Chondrocyte (in vitro differentiated cells): ENCODE data around the gene GANC. TPM values are rescaled to one million over a fixed set of nuclear protein-coding genes. Genes with fewer than 3 reads are reported as not detected.
"Not testable (repeated sequence)": the region's sequence is repeated elsewhere in the genome, so short reads cannot be mapped to it uniquely, and the experiment has no call there.

ENCODE experiments used
- DNase-seq: peaks from one replicate; pipeline ENCODE4 v3.0.0; 2021; ENCODE audit warnings: mixed read lengths, low spot score
- H3K27ac Mint-ChIP-seq: one replicate; pipeline ENCODE4 v1.8.0; 2021; ENCODE audit warnings: mild to moderate bottlenecking, moderate library complexity, mixed read lengths; ENCODE audit not compliant: unreplicated experiment
- H3K27me3 Mint-ChIP-seq: 2 replicates; pipeline ENCODE4 v1.8.0; 2021; ENCODE audit warnings: low read depth, mixed read lengths
- H3K36me3 Mint-ChIP-seq: 2 replicates; pipeline ENCODE4 v1.8.0; 2021; ENCODE audit warnings: low read depth, mixed read lengths
- H3K4me1 Mint-ChIP-seq: 2 replicates; pipeline ENCODE4 v1.8.0; 2021; ENCODE audit warnings: low read depth, mild to moderate bottlenecking, mixed read lengths
- H3K4me3 Mint-ChIP-seq: one replicate; pipeline ENCODE4 v1.8.0; 2021; ENCODE audit warnings: mild to moderate bottlenecking, moderate library complexity, mixed read lengths; ENCODE audit not compliant: unreplicated experiment
- H3K9me3 Mint-ChIP-seq: 2 replicates; pipeline ENCODE4 v1.8.0; 2021; ENCODE audit warnings: low read depth, mixed read lengths
- CTCF ChIP-seq: fragments of 200-600 bp; sonication (generic); IDR thresholded peaks from 2 replicates; pipeline ENCODE4 v1.5.0; 2021; ENCODE audit warnings: antibody characterized with exemption, mild to moderate bottlenecking, moderate library complexity
- total RNA-seq: library from RNA; stranded (reverse); gene quantifications from 3 replicates; pipeline ENCODE4 v1.2.1, GENCODE V29; 2021

GANC gene
- total RNA-seq, 1 donor from 2014 or later = 20.7 TPM

GRCh38 chr15:42287931-42288330, 14.9 kb downstream of the GANC start:
- Mint-ChIP-seq H3K4me1 (no peaks in the 10 kb centered on the region), H3K9me3 (no peaks in the 10 kb centered on the region), H3K27me3 (no peaks in the 10 kb centered on the region), H3K4me3 (no peak overlapping the region), H3K27ac (no peak overlapping the region), H3K36me3 (peaks cover 8% of the 10 kb centered on the region)
- no peak for TF ChIP-seq CTCF
- DNase-seq = no peak

GRCh38 chr15:42289166-42289565, 16.2 kb downstream of the GANC start:
- no peaks in the 10 kb centered on the region for H3K27me3 Mint-ChIP-seq
- no peak for TF ChIP-seq CTCF

GRCh38 chr15:42301004-42301403, 28.0 kb downstream of the GANC start:
- H3K36me3 Mint-ChIP-seq = peaks cover 28% of the 10 kb centered on the region
- not testable (repeated sequence) for H3K27ac Mint-ChIP-seq, H3K27me3 Mint-ChIP-seq, H3K4me1 Mint-ChIP-seq, H3K4me3 Mint-ChIP-seq, DNase-seq
- H3K9me3 Mint-ChIP-seq = peaks cover 39% of the 10 kb centered on the region

More at GRCh38 chr15:42289166-42289565, 16.2 kb downstream of the GANC start:
- no peak for DNase-seq
- Mint-ChIP-seq H3K36me3 (peaks cover 8% of the 10 kb centered on the region), H3K27ac (no peak overlapping the region), H3K4me3 (no peak overlapping the region), H3K9me3 (no peaks in the 10 kb centered on the region), H3K4me1 (no peaks in the 10 kb centered on the region)

- H3K27ac Mint-ChIP-seq = no peak overlapping the region
- no peak for DNase-seq
- H3K9me3 Mint-ChIP-seq = peaks cover 28% of the 10 kb centered on the region
- TF ChIP-seq CTCF = no peak
- H3K4me1 Mint-ChIP-seq = no peaks in the 10 kb centered on the region
- peaks cover 19% of the 10 kb centered on the region for H3K36me3 Mint-ChIP-seq
- no peak overlapping the region for H3K4me3 Mint-ChIP-seq
- H3K27me3 Mint-ChIP-seq = no peaks in the 10 kb centered on the region
Measured at GRCh38 chr15:42306681-42307080, 33.7 kb downstream of the GANC start.

GRCh38 chr15:42313463-42313862, 40.5 kb downstream of the GANC start:
- H3K4me1 Mint-ChIP-seq = no peaks in the 10 kb centered on the region
- DNase-seq = no peak
- no peak for TF ChIP-seq CTCF
- no peaks in the 10 kb centered on the region for H3K27me3 Mint-ChIP-seq
- no peaks in the 10 kb centered on the region for H3K9me3 Mint-ChIP-seq
- H3K27ac Mint-ChIP-seq = no peak overlapping the region
- no peak overlapping the region for H3K4me3 Mint-ChIP-seq
- H3K36me3 Mint-ChIP-seq = peaks cover 24% of the 10 kb centered on the region

GRCh38 chr15:42314818-42315217, 41.8 kb downstream of the GANC start:
- Mint-ChIP-seq H3K4me3 (no peak overlapping the region), H3K27me3 (no peaks in the 10 kb centered on the region), H3K9me3 (no peaks in the 10 kb centered on the region), H3K4me1 (no peaks in the 10 kb centered on the region), H3K27ac (no peak overlapping the region), H3K36me3 (peaks cover 23% of the 10 kb centered on the region)
- DNase-seq = no peak
- no peak for TF ChIP-seq CTCF
